HL-60/S4 treated with phorbol 12-myristate 13-acetate at 8.2 ng/mL for 4 days and 3 days (cell line): ENCODE measurements around the gene TAS2R8.

Source experiments
- in situ Hi-C: fragments of 300-500 bp; cut with MboI; formaldehyde crosslinking; loops from 2 replicates; pipeline ENCODE4 v1.15.0; 2022; ENCODE audit warnings: low sequenced_read_pairs

TAS2R8 gene

DNA sequence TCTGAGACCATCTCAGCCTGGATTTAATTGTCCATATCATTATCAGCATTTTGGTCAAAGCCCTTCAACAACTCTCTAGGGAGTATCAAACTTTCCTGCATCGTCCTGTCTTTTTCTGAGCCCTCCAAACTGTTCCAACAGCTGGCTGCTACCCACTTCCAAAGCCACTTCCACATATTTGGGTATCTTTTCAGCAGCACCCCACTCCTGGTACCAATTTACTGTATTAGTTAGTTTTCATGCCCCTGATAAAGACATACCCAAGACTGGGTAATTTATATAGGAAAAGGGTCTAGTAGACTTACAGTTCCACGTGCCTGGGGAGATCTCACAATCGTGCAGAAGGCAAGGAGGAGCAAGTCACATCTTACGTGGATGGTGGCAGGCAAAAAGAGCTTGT, 50.9 kb downstream of the TAS2R8 start:
- in situ Hi-C loops = loop anchor here (25.0 kb wide), 1 partner anchor 731 kb away; no protein-coding TSS in a partner anchor
